MCF 10A (cell line): ENCODE data around the gene DGKI. TPM values are rescaled to one million over a fixed set of nuclear protein-coding genes. Genes with fewer than 3 reads are reported as not detected.

Experiments used
- BruUV-seq: library from RNA; stranded (reverse); fragments of 400-500 nt; replicated peaks from 2 replicates; lab custom pipeline; 2021; lab: Mats Ljungman, UMichigan
- CTCF ChIA-PET: fragments of 300-600 bp; sonication (Branson Sonifier 250); formaldehyde crosslinking; extraction: SDS; loops from one replicate; lab custom pipeline; 2021; ENCODE audit warnings: antibody characterized with exemption, inconsistent platforms; lab: Yijun Ruan, JAX
- POLR2A ChIA-PET: fragments of 300-600, 350-650 bp; sonication (Branson Sonifier 250); formaldehyde crosslinking; extraction: SDS; loops from one replicate; lab custom pipeline; 2020; ENCODE audit warnings: antibody characterized with exemption, inconsistent platforms; lab: Yijun Ruan, JAX
- DNase-seq: peaks from one replicate; pipeline ENCODE4 v3.0.0-alpha.2; 2018; ENCODE audit not compliant: unreplicated experiment
- H3K27ac Mint-ChIP-seq: one replicate; pipeline ENCODE4 v1.8.0; 2022; ENCODE audit warnings: mild to moderate bottlenecking, low read depth, mixed read lengths; ENCODE audit not compliant: unreplicated experiment
- H3K27me3 Mint-ChIP-seq: one replicate; pipeline ENCODE4 v1.8.0; 2022; ENCODE audit warnings: mixed read lengths; ENCODE audit not compliant: insufficient read depth, unreplicated experiment
- H3K36me3 Mint-ChIP-seq: one replicate; pipeline ENCODE4 v1.8.0; 2022; ENCODE audit warnings: mild to moderate bottlenecking, moderate library complexity, mixed read lengths; ENCODE audit not compliant: insufficient read depth, unreplicated experiment
- H3K4me1 Mint-ChIP-seq: one replicate; pipeline ENCODE4 v1.8.0; 2022; ENCODE audit warnings: mixed read lengths; ENCODE audit not compliant: insufficient read depth, unreplicated experiment
- H3K4me3 Mint-ChIP-seq: one replicate; pipeline ENCODE4 v1.8.0; 2022; ENCODE audit warnings: mild to moderate bottlenecking, moderate library complexity, mixed read lengths; ENCODE audit not compliant: unreplicated experiment
- H3K9me3 Mint-ChIP-seq: one replicate; pipeline ENCODE4 v1.8.0; 2022; ENCODE audit warnings: mixed read lengths; ENCODE audit not compliant: unreplicated experiment
- intact Hi-C: fragments of 100-400 bp; cut with micrococcal nuclease; formaldehyde crosslinking; loops from 2 replicates; pipeline ENCODE4 v1.14.1; 2022
- total RNA-seq: library from RNA; stranded (reverse); gene quantifications from 2 replicates; pipeline ENCODE4 v1.2.3, GENCODE V29; 2022
- TF ChIP-seq, protein P1 (sequence below): fragments of 200-600 bp; IDR thresholded peaks from one replicate; pipeline ENCODE4 v1.8.0; 2022; ENCODE audit warnings: antibody characterized with exemption, mild to moderate bottlenecking; ENCODE audit not compliant: unreplicated experiment

The DGKI gene
- total RNA-seq, 1 experiment from 2014 or later: 1.4 TPM

DNA sequence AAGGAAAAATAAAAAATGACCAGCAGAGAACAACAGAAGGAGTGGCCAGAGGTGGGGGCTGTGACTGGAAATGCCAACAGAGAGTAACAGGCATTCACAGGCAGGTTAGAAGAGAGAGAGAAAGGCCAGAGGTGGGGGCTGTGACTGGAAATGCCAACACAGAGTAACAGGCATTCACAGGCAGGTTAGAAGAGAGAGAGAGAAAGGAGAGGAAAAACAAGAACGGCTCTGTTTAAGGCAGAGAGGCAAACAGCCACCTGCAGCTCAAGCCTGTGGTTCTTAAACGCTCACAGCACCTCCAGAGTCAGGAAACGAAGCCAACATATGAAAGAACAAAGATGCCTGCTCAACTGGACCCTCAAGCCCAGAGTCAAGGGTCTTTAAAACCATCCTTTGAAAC is 39.5 kb upstream of the DGKI start:
- intact Hi-C loops: no loop called here
- H3K27me3 Mint-ChIP-seq: no peaks in the 10 kb centered on the region
- peaks cover 19% of the 10 kb centered on the region for H3K4me1 Mint-ChIP-seq
- H3K36me3 Mint-ChIP-seq: peaks cover 58% of the 10 kb centered on the region
- TF ChIP-seq, protein P1, sequence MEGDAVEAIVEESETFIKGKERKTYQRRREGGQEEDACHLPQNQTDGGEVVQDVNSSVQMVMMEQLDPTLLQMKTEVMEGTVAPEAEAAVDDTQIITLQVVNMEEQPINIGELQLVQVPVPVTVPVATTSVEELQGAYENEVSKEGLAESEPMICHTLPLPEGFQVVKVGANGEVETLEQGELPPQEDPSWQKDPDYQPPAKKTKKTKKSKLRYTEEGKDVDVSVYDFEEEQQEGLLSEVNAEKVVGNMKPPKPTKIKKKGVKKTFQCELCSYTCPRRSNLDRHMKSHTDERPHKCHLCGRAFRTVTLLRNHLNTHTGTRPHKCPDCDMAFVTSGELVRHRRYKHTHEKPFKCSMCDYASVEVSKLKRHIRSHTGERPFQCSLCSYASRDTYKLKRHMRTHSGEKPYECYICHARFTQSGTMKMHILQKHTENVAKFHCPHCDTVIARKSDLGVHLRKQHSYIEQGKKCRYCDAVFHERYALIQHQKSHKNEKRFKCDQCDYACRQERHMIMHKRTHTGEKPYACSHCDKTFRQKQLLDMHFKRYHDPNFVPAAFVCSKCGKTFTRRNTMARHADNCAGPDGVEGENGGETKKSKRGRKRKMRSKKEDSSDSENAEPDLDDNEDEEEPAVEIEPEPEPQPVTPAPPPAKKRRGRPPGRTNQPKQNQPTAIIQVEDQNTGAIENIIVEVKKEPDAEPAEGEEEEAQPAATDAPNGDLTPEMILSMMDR: no peak
- ChIA-PET POLR2A (no interaction called here), CTCF (interaction anchor here (0.7 to 9.0 kb wide), 2 partner anchors 151 to 230 kb away, joined by 3 to 53 read pairs; no protein-coding TSS in a partner anchor)
- no peak overlapping the region for H3K4me3 Mint-ChIP-seq
- peak overlapping the region; percentile 1 for H3K27ac Mint-ChIP-seq
- no peak for DNase-seq
- no TSS peak for BruUV-seq
- no peaks in the 10 kb centered on the region for H3K9me3 Mint-ChIP-seq

GRCh38 chr7:137885678-137886077 is 38.9 kb upstream of the DGKI start:
- peak overlapping the region; percentile 1 for H3K27ac Mint-ChIP-seq
- H3K36me3 Mint-ChIP-seq: peaks cover 54% of the 10 kb centered on the region
- H3K9me3 Mint-ChIP-seq: no peaks in the 10 kb centered on the region
- TF ChIP-seq, protein P1: no peak
- peaks cover 21% of the 10 kb centered on the region for H3K4me1 Mint-ChIP-seq
- intact Hi-C loops: no loop called here
- H3K27me3 Mint-ChIP-seq: no peaks in the 10 kb centered on the region
- H3K4me3 Mint-ChIP-seq: no peak overlapping the region
- no TSS peak for BruUV-seq
- ChIA-PET CTCF (interaction anchor here (0.6 to 9.0 kb wide), 3 partner anchors 14 to 793 kb away, joined by 4 to 53 read pairs (median 10); no protein-coding TSS in a partner anchor), POLR2A (no interaction called here)
- no peak for DNase-seq

DNA sequence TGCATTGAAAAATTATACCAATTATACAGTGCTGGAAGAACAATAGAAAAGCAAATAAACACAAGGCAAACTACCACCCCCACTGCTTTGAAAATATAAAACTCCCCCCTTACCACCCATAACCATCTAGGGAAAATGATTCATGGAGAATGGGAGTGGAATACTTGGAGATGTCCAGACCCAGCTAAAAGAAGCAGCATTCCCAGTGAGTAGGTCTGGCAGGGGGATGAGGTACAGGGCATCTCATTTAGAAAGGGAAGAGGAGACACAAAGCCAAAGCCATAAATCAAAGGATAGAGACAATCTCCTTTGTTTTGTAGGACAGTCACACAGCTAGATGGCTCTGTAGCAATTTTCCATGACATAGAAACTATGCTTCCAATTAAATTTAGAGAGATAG is 36.0 kb upstream of the DGKI start:
- Mint-ChIP-seq H3K9me3 (no peaks in the 10 kb centered on the region), H3K27me3 (no peaks in the 10 kb centered on the region), H3K4me3 (no peak overlapping the region), H3K36me3 (peaks cover 60% of the 10 kb centered on the region), H3K4me1 (peaks cover 38% of the 10 kb centered on the region), H3K27ac (peak overlapping the region; percentile 52)
- intact Hi-C loops: loop anchor here (1.0 kb wide), 1 partner anchor 227 kb away; no protein-coding TSS in a partner anchor
- ChIA-PET POLR2A (interaction anchor here (0.8 to 1.4 kb wide), 3 partner anchors 8 to 228 kb away, joined by 3 to 5 read pairs (median 3); no protein-coding TSS in a partner anchor), CTCF (interaction anchor here (0.6 to 9.0 kb wide), 4 partner anchors 9 to 265 kb away, joined by 3 to 53 read pairs (median 4); no protein-coding TSS in a partner anchor)
- TF ChIP-seq, protein P1: no peak
- DNase-seq: peak; percentile 15
- BruUV-seq: no TSS peak

DNA sequence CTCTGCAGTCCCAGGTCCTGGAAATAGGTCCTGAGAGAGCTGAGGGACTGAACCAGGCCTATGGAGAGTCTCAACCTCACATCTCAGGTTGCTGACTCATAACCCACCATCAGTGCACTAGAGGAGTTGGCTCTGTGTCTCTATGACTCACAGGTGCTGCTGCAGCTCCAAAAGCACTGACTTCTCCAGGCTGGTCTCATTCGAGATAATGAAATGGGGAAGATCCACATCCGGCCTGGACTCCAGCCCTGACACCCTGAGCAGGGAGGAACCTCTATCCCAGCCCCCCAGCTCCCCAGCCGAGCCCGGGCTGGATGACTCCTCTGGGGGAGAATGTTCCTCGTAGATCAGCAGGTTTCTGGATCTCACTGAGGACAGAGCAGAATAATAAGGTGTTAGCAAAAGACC is 35.5 kb upstream of the DGKI start:
- Mint-ChIP-seq H3K36me3 (peaks cover 61% of the 10 kb centered on the region), H3K4me3 (peak overlapping the region; percentile 13), H3K9me3 (no peaks in the 10 kb centered on the region), H3K27me3 (no peaks in the 10 kb centered on the region), H3K4me1 (peaks cover 38% of the 10 kb centered on the region), H3K27ac (peak overlapping the region; percentile 52)
- TF ChIP-seq, protein P1: no peak
- ChIA-PET CTCF (interaction anchor here (1.1 to 9.0 kb wide), 2 partner anchors 22 to 226 kb away, joined by 3 to 53 read pairs; no protein-coding TSS in a partner anchor), POLR2A (interaction anchor here (0.7 to 1.4 kb wide), 4 partner anchors 9 to 227 kb away, joined by 3 to 5 read pairs (median 4); no protein-coding TSS in a partner anchor)
- no TSS peak for BruUV-seq
- intact Hi-C loops: loop anchor here (1.0 kb wide), 1 partner anchor 226 kb away; no protein-coding TSS in a partner anchor
- DNase-seq: peak; percentile 98
